GM21526 (cell line): ENCODE results near the gene TMEM158.
A peak's percentile ranks its signal among the peaks of the same experiment; 100 is the strongest.

ENCODE experiments used
- ATAC-seq: cut with Tn5 transposase; IDR thresholded peaks from one replicate; pipeline ENCODE4 v1.9.1; 2021; ENCODE audit warnings: moderate library complexity; ENCODE audit not compliant: unreplicated experiment, low FRiP score

Gene TMEM158

DNA sequence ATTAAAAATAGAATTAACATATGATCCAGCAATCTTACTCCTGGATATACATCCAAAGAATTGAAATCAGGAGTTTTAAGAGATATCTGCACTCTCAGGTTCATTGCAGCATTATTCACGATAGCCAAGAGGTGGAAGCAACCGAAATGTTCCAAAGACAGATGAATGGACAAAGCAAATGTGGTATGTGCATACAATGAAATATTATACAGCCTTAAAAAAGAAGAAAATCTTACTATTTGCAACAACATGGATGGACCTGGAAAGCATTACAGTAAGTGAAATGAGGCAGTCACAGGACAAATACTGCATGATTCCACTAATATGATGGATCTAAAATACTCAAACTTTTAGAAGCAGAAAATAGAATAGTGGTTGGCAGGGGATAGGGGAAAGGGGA lies 9.3 kb upstream of the TMEM158 start:
- ATAC-seq: no peak

DNA sequence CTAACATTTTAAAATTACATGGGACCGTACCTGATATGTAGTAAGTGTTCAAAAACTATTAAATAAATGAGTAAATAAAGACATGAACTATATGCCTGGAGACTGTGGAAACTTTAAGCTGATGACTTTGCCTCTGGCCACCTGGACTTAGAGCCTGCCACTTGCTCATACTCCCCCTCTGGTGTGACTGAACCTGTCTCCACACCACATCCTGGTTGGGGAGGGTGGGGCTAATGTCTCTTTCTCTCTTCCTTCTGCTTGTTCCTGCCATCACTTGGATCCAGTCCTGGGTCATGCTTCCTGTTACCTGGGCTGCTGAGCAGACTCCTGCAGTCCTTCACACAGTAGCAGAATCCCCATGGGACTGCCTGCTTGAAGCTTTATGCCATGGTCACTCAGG lies 8.2 kb upstream of the TMEM158 start:
- no peak for ATAC-seq

DNA sequence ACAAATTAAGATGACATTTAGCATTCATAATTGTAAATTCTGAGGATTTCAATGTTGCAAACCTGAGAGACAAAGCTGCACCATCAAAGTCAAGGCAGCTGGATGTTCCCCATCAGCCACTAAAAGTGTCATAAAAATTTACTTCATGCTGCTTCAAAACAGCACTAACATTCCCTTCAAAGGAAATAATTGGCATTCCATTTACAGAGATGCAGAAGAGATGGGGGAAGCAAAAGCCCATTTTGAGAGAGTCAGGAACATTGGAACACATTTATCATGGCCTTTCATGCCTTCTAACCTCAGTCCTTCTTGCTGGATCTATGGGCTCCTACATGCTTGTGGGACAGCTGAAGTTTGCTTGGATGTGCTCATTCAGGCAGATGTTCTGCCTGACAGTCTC lies 6.4 kb upstream of the TMEM158 start:
- ATAC-seq: no peak

DNA sequence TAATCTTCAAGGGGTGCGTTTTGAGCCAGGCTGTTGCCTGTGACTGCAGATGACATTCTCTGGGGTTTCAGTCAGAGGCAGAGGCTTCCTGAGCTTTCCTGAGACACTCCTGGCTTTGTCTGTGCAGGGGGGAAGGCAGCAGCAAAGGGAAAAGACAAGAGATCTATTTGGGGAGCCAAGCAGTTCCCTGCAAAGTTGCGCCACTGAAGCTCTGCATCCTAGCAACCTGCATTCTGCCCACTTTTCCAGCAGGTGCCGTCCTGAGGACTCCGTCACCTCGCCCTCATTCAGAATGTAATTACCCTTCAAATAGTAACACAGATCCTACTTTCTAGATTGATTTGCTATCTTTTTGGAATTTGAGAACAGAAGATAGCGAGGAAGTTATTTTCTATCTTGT lies 1.9 kb upstream of the TMEM158 start:
- ATAC-seq: no peak

DNA sequence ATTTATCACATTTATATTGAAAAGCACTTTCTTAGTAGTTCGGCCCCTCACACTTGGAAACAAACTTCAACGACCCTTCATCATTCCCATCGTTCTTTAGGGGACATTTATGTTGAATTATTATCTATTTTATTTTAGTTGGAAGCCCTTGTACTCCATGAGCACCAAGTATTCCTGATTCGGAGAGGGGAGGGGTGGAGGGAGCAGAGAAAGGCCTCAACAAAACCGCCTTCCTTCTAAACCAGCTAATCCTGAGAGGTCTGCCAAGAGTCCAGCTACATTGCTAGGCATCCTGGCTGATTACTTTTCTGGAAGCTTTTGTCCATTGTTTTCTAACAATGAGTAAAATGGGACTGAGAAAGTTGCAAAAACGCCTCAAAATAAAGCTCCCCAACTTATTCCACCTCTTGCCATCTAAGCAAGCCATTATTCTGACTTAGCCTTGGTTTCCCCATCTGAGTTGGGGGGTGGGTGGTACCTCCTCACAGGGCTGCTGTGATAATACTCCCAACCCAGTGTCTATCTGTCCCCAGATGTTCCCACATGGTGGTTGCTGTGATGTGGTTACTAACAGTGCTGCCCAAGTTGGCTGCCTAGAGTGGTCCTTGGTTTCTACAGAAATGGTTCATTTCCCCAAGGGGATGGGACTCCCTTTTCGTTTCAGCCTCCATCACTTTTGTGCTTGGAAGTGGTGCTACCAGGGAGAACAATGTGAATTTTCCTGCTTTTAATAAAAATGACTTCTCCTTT lies 1.2 kb upstream of the TMEM158 start:
- no peak for ATAC-seq

DNA sequence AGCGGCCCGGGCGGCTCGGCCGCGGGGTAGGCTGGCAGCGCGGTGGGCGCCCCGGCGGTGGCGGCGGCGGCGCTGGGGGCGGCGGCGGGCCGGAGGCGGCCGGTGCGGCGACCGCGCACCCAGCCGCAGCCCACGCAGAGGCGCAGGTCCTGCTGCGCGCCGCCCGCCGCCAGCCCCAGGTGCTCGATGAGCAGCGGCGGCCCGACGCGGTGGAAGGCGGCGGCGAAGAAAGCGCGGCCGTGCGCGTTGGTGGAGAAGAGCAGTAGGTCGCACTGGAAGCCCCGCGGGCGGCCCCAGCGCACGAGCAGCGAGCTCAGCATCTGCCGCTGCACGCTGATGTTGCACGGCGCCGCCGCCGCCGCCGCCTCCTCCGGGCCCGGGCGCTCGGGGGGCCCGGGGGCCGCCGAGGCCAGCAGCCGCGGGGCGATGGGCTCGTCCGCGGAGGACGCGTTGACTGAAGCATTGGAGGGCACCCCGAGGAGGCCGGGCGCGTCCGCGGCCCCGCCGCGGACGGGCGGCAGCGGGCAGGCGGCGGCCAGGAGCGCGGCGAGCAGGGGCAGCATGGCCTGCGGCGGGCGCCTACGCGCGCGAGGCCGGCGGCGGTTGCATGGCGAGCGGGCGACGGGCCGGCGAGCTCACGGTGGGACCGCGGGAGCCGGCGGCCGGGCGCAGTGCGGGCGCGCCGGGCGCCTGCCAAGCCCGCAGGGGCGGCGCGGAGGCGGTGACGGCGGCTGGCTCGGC lies 452 bp downstream of the TMEM158 start:
- peak; percentile 48 for ATAC-seq

DNA sequence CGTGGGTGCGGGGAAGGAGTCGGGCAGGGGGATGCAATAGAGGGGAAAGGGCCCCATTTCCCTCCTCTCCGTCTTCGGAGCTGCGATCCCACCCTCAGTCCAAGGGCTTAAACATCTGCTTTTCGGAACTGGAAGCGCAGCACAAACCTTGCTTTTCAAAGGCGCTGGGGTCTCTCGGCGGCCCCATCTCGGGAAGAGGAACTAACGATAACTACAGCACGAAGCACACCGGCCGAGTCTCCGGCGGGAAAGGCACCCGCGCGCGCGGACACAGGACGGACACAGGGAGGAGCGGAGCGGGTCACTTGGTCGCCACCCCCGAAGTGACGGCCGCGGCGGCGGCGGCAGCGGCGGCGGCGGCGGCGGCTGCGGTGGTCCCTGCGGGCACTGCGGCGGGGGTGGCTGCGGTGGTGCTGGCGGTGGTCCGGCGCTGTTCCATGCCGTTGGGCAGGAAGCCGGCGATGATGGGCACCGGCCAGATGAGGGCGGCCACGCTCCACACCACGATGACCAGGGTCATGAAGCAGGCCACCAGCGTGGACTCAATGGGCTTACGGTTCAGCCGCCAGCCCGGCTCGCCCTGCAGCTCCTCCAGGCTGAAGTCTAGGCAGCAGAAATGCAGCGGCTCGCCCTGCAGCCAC lies 1.1 kb downstream of the TMEM158 start:
- peak; percentile 13 for ATAC-seq

DNA sequence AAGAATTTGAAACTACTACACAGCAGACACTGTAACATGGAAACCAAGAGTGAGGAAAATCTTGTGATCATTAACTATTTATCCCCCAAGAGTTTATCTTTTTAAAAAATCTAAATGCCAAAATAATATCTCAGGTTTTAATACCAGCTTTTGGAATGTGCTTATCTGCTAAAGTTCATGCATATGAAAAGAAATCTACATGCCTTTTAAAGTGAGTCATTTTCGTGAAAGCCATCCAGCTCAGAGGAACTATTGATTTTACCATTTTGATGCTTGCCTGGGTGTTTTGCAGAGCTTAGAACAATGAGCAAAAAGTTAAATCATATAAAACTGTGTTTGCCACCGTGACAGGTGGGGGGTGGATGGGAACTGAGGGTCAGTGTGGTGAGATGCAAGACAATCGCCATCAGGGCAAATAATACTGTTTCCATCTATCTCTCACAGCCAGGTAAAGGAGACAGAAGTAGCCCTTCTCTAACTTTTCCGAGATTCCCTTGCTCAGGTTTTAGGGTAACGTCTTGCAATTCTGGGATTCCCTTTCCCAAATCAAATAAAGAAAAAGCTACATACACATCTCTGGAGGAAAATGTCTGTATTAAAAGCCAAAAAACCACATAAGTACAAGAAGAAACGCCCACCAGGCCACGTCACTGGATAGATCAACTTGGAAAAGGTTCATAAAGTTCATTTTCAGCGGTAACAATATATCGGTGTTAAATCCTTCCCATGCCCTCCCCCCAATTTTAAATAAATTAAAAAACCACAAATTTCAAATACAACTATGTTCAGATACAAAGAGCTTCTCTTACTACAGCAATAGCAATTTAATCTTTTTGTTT lies 2.0 kb downstream of the TMEM158 start:
- no peak for ATAC-seq

DNA sequence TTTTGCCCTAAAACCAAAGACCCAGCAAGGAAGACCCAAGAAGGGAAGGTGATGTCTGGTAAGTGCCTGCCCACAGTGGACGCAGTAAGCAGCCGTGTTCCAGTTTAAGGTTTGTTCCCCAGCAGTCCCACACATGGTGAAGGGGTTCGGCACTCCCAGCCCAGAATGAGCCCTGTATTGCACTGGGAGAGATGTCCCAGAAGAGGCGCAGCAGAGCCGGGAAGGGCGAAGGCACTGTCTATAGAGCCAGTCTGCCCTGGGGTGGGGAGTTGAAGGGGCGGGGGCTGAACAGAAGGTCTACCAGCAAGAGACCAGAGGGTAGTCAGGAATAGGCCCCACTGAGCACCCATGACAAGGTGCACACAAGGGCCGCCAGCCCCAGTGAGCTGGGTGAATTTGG lies 6.4 kb downstream of the TMEM158 start:
- ATAC-seq: no peak

DNA sequence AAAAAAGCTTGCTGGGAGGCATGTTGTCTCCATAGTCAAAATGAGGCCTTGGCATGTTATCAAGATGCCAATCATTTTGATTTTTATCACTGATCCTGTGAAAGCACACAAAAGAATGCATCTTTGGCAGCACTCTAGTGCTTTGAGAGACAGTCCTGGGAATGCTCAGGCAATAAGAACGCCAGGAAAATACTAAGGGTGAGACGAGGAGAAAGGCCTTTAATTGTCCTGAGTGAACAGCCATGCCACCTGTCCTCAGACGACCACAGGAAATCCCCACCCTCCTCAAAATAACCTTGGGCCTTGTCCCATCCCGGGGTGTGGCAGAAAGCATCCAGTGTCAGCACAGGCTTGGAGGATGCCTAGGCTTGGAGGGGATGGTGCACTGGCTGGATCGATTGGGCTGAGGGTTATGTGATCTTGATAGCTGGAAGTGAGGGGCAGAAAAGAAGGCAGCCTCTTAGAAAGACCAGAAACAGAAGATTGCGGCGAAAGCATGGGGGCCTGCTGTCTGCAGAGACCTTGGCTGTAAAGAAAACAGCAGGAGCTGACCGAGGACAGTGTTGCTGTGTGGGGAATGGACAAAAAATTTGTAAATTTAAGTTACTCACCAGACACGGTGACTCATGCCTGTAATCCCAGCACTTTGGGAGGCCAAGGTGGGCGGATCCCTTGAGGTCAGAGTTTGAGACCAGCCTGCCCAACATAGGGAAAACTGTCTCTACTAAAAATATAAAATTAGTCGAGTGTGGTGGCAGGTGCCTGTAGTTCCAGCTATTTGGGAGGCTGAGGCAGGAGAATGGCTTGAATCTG lies 7.3 kb downstream of the TMEM158 start:
- no peak for ATAC-seq

DNA sequence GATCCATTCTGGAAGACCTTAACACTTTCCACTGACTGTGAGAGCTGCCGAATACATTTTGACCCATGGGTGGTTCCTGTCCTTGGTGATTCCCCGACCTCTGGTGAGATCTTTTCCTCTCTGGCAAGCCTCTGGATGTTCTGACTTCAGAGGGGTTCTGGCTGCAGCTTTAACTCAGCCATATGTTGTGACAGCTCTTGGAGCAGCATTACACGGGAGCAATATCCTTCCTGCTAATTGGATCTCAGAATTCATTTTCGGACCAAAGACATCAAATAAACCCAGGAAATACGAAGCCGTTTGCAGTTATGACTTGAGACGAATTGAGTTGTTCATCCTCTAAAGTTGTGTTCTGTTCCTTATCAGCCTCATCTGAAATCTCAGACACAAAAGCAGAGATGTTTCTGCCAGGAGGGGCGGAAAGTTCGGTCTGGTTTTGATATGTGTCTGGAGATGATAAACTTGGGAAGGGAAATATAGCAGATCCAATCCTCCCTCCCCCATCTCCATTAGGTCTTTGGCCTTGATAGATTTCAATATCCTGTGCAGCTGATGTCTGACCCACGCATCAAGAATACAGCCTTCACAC lies 10.0 kb downstream of the TMEM158 start:
- no peak for ATAC-seq

DNA sequence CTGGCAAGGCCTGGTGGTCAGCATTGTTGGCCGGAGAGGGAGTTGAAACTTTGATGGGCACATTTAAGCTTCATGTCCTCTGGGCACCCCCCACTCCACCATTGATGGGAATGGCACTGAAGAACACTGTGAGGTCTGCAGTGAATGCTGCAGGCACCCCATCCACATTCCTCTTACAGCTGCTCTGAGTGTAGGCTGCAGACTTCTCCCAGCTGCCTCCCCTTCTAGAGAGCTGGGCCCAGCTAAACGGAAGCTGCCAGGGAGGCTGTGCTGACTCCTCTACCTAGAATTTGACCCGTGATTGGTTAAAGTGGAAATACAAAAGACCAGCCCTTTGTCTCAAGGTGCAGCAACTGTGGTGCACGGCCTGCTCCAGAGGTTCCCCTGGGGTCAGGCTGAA lies 10.6 kb downstream of the TMEM158 start:
- no peak for ATAC-seq

DNA sequence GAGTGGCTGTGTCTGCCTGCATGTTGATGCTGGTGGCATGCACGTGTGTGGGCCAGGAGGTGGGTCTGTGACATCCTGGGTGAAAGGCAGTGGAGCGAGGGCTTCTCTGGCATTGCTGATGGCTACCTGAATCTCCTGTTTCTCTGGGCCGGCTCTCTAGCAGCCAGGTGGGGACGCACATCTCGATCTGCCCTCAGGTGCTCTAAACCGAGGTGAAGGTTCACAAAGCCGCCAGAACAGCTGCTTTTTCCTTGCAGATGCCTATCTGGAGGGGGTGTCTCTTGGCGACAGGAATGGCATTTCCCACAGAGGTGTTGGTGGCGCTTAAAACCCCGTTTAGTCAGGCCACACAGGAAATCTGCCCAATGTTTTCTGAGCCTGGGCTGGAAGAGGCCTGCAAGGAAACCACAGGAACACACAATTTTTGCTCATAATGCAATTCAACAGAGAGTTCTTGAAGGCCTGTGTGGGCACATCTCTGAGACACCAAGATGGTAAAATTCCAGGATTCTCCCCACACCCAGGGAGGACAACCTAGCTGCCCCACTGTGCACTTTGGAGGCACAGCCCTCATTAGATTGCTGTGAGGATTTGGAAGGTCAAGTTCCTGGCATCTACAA lies 11.9 kb downstream of the TMEM158 start:
- ATAC-seq: no peak

DNA sequence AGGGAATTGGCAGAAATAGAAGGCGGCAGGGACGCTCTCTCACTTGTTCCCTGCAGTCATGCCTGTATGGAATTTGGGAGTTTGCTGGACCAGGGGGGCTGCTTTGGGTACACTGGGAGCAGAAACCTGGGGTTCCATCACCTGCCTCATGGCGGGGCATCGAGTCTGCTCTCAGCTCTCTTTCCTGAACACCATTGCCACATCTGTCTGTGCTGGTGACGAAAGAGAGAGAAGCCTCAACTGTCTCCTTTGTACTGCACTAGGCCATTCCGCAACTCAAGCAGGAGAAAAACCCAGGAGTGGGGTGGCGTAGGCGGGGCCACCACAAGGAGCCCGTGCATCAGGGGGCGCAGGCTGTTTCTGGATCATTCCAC lies 14.0 kb downstream of the TMEM158 start:
- no peak for ATAC-seq

DNA sequence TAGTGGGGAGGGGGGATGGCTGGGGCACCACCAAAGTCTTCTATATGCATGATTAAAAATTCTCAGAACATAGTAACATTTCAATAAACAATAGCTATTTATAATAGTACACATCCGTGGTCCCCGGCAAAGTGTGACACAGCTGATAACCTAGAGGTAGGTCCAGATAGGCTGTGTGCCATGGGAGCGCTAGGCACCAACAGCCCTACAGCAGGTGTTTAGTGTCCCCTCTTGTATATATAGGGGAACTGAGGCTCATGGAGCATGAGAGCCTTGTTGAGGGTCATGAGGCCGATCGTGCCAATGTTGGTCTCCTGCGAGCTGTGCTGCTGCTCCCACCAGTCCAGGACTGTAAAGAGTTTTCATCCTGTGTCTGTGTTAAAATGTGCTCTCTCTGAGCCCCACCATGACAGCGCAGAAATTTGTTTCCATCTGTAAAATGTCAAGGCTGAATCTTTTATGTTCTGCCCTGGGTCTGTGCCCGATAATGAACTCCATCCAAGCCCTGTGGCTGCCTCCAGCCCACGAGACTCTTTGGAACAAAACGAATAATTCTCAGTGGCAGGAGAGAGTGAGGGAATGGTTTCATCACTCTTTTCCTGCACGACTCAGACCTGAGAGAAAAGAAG lies 14.5 kb downstream of the TMEM158 start:
- ATAC-seq: no peak

DNA sequence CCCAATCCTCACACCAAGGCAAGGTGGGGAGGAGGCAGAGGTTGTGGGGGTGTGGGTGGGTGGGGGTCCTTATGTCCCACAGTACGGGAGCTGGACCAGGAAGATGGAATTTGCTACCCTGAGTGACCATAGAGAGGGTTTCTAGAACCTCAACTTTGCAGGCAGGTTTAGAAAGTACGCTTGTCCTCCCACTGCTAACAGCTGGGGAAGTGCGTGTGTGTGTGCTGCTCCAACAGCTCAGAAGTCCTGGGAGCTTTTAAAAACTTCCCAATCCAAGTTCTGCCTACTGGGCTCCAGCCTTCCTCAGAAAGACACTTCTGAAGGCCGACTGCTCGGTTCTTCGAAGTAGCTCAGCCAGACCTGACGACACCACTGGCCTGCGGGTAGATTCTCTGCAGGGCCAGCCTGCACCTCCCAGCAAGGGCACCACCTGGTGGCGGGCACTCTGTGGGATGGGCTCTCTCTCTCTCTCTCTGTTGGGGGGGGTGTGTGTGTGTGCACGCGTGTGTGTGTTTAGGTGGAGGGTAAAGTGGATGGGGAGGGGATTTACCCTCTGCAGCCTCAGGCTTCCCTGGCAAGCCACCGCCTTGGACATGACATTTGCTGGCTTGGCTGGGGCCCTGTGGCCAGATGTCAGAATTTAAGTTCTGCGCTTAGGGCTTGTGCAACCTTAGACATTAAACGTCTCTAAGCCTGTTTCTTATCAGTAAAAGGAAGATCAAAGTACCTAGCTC lies 15.6 kb downstream of the TMEM158 start:
- ATAC-seq: no peak

DNA sequence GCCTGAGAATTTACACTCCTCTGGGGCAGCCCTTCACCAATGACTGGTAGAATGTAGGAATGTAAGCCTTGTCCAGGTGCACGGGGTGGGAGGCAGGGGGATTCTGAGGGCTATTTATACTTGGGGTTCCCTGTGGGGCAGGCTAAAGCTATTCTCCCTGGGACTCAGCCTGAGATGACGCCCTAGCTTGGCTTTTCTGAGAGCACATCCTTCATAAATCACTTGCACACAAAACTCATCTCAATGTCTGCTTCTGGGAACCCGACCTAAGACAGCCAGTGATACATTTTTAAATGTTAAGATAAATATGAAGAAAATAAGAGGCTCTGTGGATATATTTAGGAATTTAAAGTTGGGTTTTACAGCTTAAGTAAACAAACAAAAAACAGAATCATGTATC lies 16.6 kb downstream of the TMEM158 start:
- ATAC-seq: no peak

DNA sequence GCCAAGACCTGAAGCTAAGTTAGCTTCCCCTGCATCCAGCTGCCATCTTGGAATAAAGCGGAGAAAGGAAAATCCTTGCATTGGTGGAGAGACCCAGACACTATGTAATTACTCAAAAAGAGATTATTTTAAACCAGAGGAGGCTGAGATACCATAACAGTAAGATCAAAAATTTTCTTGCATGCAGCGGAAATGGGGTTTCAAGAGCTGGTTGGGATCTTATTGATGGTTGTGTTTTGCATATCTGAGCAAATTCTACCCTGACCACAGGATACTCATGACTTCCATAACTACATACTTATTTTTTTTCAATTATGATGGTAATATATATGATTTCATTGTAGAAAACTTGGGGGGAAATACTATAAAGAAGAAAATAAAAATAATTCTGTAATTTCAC lies 17.5 kb downstream of the TMEM158 start:
- no peak for ATAC-seq
